OCI-LY7 (cell line): ENCODE data around the gene FAM200B.

ENCODE experiments used
- CTCF ChIP-seq: fragments of 200-600 bp; sonication (generic); conservative IDR thresholded peaks from 2 replicates; pipeline ENCODE4 v1.5.1; 2014; ENCODE audit warnings: mild to moderate bottlenecking, antibody characterized with exemption, low read length, moderate library complexity, mixed read lengths
- EZH2phosphoT487 ChIP-seq: fragments of 200-600 bp; sonication (generic); IDR thresholded peaks from 2 replicates; pipeline ENCODE4 v1.6.1; 2018; ENCODE audit warnings: low read depth, borderline replicate concordance, mild to moderate bottlenecking, mixed run types, antibody characterized with exemption, low read length, moderate library complexity, mixed read lengths

- TF ChIP-seq CTCF (no peak), EZH2phosphoT487 (no peak)
These were observed 12.8 kb upstream of the FAM200B start for GRCh38 chr4:15668566-15669435.
